Effector CD8-positive, alpha-beta T cell (primary cell): ENCODE measurements around the gene MBD2.
"Not testable (repeated sequence)": the region's sequence is repeated elsewhere in the genome, so short reads cannot be mapped to it uniquely, and the experiment has no call there.

Experiments used
- DNase-seq: peaks from one replicate; lab custom pipeline; 2025; lab: John Stamatoyannopoulos, UW

The MBD2 gene

GRCh38 chr18:54238173-54238936, 13.9 kb upstream of the MBD2 start:
- no peak for DNase-seq

DNA sequence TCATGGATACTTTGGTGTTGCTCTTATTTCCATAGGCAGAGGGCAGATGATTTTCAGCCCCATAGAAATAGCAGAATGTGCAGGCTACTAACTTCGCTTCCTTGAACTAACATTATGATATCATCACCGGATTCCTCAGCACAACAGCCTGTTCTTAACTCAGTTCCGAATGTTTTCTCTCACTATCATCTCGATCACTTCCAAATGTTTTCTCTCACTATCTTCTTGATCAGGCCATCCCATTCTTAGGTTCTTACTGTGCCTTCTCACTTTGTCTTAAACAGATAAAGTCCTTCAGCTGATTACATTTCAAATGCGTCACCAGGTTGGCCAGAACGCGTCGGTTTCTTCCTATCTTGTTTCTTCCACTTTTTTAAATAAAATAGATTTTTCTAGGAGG, 11.4 kb upstream of the MBD2 start:
- no peak for DNase-seq

DNA sequence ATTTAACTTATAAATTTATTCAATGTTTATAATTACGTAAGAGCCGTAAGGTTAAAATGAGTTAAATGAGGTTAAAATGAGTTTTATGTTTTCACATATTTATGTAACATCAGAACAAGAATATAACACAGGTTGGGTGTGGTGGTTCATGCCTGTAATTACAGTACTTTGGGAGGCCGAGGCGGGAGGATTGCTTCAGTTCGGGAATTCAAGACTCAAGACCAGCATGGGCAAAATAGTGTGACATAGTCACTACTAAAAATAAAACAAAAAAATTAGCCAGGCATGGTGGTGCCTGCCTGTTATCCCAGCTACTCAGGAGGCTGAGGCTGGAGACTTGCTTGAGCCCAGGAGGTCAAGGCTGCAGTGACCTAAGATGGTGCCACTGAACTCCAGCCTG, 9.3 kb upstream of the MBD2 start:
- DNase-seq, result no peak

- no peak for DNase-seq
These were observed 8.8 kb upstream of the MBD2 start for GRCh38 chr18:54233228-54233625.

DNA sequence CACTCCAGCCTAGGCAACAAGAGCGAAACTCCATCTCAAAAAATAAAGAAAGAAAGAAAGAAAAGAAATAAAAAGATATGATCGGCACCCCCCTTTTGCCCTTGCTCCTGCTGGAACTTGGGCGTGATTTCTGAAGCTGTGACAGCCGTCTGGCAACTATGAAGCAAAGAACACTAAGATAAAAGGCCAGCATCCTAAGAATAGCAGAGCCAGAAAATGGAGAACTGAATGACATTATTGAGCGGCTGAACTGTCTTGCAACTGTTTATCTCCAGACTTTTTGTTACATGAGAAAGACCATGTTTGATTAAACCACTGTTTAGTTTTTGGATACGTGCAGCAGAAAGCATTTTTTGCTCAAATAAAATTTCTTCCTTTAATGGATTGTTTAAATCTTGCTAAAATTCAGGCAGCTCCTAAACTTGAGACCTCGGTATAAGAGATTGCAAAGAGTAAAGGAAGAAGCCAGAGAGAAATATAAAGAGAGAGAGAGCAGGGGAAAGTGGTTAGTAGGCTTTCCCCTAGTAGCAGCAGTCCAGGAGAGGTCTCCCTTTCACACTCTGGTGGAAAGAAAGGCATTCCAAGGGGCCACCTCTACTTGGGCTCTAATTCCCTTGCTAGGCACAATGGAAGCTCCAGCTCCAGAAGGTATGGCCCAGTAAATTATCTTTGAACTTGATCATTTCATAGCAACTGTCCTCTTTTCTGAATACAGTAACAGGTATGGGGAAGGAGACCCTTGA, 8.2 kb upstream of the MBD2 start:
- DNase-seq, result no peak

DNA sequence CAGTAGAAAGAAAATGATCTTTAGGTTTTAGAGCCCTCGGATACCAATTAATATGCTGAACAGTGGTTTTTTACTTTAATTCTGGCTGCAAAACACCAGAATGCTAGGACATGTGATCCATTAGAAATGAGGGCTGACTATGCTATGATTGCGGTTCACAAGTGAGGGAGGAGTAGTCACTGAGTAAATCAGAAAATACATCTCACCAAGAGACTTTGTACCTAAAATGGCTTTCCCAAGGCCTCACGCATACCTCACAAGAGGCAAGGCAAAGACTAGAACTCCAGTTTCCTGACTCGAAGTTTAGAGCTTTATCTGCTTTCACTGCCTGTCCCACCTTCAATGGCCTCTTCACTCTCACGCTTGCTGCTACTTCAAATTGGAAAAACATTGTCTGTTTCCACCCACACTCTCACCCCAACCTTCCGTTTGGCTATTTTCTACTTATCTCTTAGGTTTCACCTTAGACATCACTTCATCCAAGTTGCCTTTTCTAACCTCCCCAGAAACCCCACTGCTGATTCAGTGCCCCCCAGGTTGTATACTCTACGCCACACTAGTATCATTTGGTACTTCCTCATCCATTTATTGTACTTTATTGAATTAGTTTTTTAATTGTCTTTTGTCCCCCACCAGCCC, 5.1 kb upstream of the MBD2 start:
- no peak for DNase-seq

- no peak for DNase-seq
These were observed 3.9 kb upstream of the MBD2 start for GRCh38 chr18:54228364-54228763.

GRCh38 chr18:54223568-54224241, 764 bp downstream of the MBD2 start:
- peak; percentile 23 for DNase-seq

DNA sequence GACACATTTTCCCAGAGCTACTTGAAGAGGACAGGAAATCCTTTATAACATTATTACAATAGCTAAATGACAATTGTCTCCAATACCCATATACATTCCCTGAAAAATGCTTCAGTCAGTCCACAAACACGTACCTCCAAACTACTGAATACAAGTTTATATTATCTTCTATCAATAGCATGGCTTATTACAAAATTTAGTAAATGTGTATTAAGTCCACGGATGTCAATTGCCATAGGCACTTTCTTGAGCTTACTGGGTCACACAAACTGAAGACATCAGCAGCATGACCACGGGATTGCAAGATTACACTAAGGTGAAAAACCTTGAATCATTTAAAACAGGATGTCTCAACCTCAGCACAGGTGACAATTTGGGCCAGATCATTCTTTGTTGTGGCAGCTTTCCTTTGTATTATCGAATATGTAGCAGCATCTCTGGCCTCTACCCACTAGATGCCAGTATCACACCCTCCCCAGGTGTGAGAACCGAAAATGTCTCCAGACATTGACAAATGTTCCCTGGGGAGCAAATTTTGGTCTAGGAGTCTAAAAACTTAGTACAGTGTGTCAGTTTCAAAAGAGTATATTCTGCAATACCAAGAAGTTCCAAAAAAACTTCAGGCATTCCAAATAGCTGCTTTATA, 1.4 kb downstream of the MBD2 start:
- no peak for DNase-seq

- DNase-seq, result no peak
These were observed 4.1 kb downstream of the MBD2 start for GRCh38 chr18:54220406-54220805.

- DNase-seq, result not testable (repeated sequence)
These were observed 5.7 kb downstream of the MBD2 start for GRCh38 chr18:54218803-54219202.

- DNase-seq, result no peak
These were observed 6.2 kb downstream of the MBD2 start for GRCh38 chr18:54218299-54218698.

GRCh38 chr18:54217624-54218023, 6.8 kb downstream of the MBD2 start:
- no peak for DNase-seq

- no peak for DNase-seq
These were observed 9.4 kb downstream of the MBD2 start for GRCh38 chr18:54215069-54215468.

GRCh38 chr18:54210463-54210862, 14.0 kb downstream of the MBD2 start:
- no peak for DNase-seq

- no peak for DNase-seq
These were observed 14.8 kb downstream of the MBD2 start for GRCh38 chr18:54209471-54210180.

DNA sequence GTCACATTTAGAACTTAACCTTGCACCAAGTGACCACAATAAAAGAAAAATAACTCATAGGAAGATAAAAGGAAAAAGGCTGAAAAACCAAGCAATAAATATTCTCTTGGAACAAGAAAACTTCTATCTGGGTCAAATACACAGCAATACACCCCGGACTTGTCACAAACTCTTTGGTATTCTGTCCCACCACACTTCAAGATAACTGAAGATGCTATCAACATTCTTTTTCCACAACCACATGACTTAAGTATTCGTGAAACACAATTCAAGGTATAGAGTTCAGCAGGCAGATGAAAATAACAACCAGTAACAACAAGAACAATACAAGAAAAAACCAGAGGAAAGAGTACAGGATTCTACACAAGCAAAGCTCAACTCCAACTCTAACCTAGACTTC, 18.0 kb downstream of the MBD2 start:
- DNase-seq, result no peak

- no peak for DNase-seq
These were observed 18.5 kb downstream of the MBD2 start for GRCh38 chr18:54205959-54206358.

- DNase-seq, result not testable (repeated sequence)
These were observed 19.0 kb downstream of the MBD2 start for GRCh38 chr18:54205448-54205847.

- DNase-seq, result no peak
These were observed 19.6 kb downstream of the MBD2 start for GRCh38 chr18:54204883-54205282.

DNA sequence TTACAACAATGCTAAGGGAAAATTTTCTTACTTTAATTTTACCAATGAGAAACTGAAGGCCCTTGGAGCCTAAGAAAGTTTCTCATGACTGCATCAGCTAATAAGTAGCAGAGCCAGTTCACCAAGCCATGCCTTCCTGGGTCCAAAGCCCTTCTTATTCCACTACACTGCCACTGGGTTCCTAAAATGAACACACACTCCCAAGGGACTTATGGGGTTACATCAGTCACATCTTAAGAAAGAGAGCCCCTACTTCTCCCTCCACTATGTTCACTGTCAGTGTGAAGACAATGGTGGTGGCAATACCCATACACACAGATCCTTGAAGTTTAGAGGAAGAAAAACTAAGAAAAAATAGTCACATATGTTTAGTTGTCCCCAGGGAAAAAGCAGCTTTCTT, 20.6 kb downstream of the MBD2 start:
- DNase-seq, result no peak
